T-helper 2 cell treated with Interferon-gamma antibody and Interleukin-4, amounts not matched to agents 5 μg/mL and 100 μg/mL, for 36 hours (primary cell): ENCODE measurements around the gene GDPD5.

ENCODE experiments used
- DNase-seq: peaks from one replicate; pipeline ENCODE4 v3.0.0; 2021; ENCODE audit warnings: low spot score
- H3K27ac Mint-ChIP-seq: one replicate; pipeline ENCODE4 v1.8.0; 2021; ENCODE audit warnings: mild to moderate bottlenecking, mixed read lengths
- H3K27me3 Mint-ChIP-seq: one replicate; pipeline ENCODE4 v1.8.0; 2021; ENCODE audit warnings: low read depth, mixed read lengths
- H3K36me3 Mint-ChIP-seq: one replicate; pipeline ENCODE4 v1.8.0; 2021; ENCODE audit warnings: low read depth, mixed read lengths
- H3K4me1 Mint-ChIP-seq: one replicate; pipeline ENCODE4 v1.8.0; 2021; ENCODE audit warnings: low read depth, mixed read lengths
- H3K4me3 Mint-ChIP-seq: one replicate; pipeline ENCODE4 v1.8.0; 2022; ENCODE audit warnings: mild to moderate bottlenecking, moderate library complexity, mixed read lengths
- H3K9me3 Mint-ChIP-seq: one replicate; pipeline ENCODE4 v1.8.0; 2021; ENCODE audit warnings: mixed read lengths

Gene GDPD5

GRCh38 chr11:75490221-75491181 lies 35.2 kb downstream of the GDPD5 start:
- peaks cover 2% of the 10 kb centered on the region for H3K36me3 Mint-ChIP-seq
- no peak for DNase-seq
- H3K4me1 Mint-ChIP-seq: peaks cover 16% of the 10 kb centered on the region
- no peak overlapping the region for H3K4me3 Mint-ChIP-seq
- H3K27me3 Mint-ChIP-seq: no peaks in the 10 kb centered on the region
- H3K27ac Mint-ChIP-seq: peak overlapping the region; percentile 8
- no peaks in the 10 kb centered on the region for H3K9me3 Mint-ChIP-seq

- DNase-seq: no peak
- Mint-ChIP-seq H3K36me3 (peaks cover 2% of the 10 kb centered on the region), H3K27me3 (no peaks in the 10 kb centered on the region), H3K4me3 (no peak overlapping the region), H3K9me3 (no peaks in the 10 kb centered on the region), H3K27ac (no peak overlapping the region), H3K4me1 (peaks cover 11% of the 10 kb centered on the region)
These were observed 38.4 kb downstream of the GDPD5 start for GRCh38 chr11:75487365-75487764.

- Mint-ChIP-seq H3K4me3 (no peak overlapping the region), H3K9me3 (no peaks in the 10 kb centered on the region), H3K27me3 (no peaks in the 10 kb centered on the region), H3K4me1 (no peaks in the 10 kb centered on the region), H3K36me3 (no peaks in the 10 kb centered on the region), H3K27ac (no peak overlapping the region)
- no peak for DNase-seq
These were observed 40.0 kb downstream of the GDPD5 start for GRCh38 chr11:75485742-75486141.

GRCh38 chr11:75482931-75483469 lies 42.7 kb downstream of the GDPD5 start:
- no peaks in the 10 kb centered on the region for H3K36me3 Mint-ChIP-seq
- no peaks in the 10 kb centered on the region for H3K9me3 Mint-ChIP-seq
- no peak for DNase-seq
- H3K4me3 Mint-ChIP-seq: no peak overlapping the region
- no peaks in the 10 kb centered on the region for H3K27me3 Mint-ChIP-seq
- peaks cover 2% of the 10 kb centered on the region for H3K4me1 Mint-ChIP-seq
- no peak overlapping the region for H3K27ac Mint-ChIP-seq

- peaks cover 2% of the 10 kb centered on the region for H3K4me1 Mint-ChIP-seq
- H3K4me3 Mint-ChIP-seq: no peak overlapping the region
- no peak overlapping the region for H3K27ac Mint-ChIP-seq
- H3K9me3 Mint-ChIP-seq: no peaks in the 10 kb centered on the region
- H3K36me3 Mint-ChIP-seq: no peaks in the 10 kb centered on the region
- no peaks in the 10 kb centered on the region for H3K27me3 Mint-ChIP-seq
- DNase-seq: no peak
These were observed 43.7 kb downstream of the GDPD5 start for GRCh38 chr11:75481922-75482606.

- no peaks in the 10 kb centered on the region for H3K36me3 Mint-ChIP-seq
- H3K9me3 Mint-ChIP-seq: no peaks in the 10 kb centered on the region
- H3K4me1 Mint-ChIP-seq: peaks cover 2% of the 10 kb centered on the region
- no peak overlapping the region for H3K4me3 Mint-ChIP-seq
- H3K27me3 Mint-ChIP-seq: no peaks in the 10 kb centered on the region
- H3K27ac Mint-ChIP-seq: no peak overlapping the region
- no peak for DNase-seq
These were observed 44.4 kb downstream of the GDPD5 start for GRCh38 chr11:75481223-75481921.

- Mint-ChIP-seq H3K4me1 (peaks cover 9% of the 10 kb centered on the region), H3K27ac (no peak overlapping the region), H3K9me3 (no peaks in the 10 kb centered on the region), H3K27me3 (no peaks in the 10 kb centered on the region), H3K4me3 (no peak overlapping the region), H3K36me3 (no peaks in the 10 kb centered on the region)
- no peak for DNase-seq
These were observed 45.3 kb downstream of the GDPD5 start for GRCh38 chr11:75480185-75481175.

GRCh38 chr11:75479597-75480145 lies 46.1 kb downstream of the GDPD5 start:
- Mint-ChIP-seq H3K9me3 (no peaks in the 10 kb centered on the region), H3K36me3 (no peaks in the 10 kb centered on the region), H3K4me1 (peaks cover 17% of the 10 kb centered on the region), H3K27ac (no peak overlapping the region), H3K27me3 (no peaks in the 10 kb centered on the region), H3K4me3 (no peak overlapping the region)
- DNase-seq: no peak

GRCh38 chr11:75478783-75479596 lies 46.8 kb downstream of the GDPD5 start:
- H3K27ac Mint-ChIP-seq: no peak overlapping the region

GRCh38 chr11:75477614-75477935 lies 48.2 kb downstream of the GDPD5 start:
- peaks cover 17% of the 10 kb centered on the region for H3K4me1 Mint-ChIP-seq
- no peak overlapping the region for H3K4me3 Mint-ChIP-seq
- H3K36me3 Mint-ChIP-seq: no peaks in the 10 kb centered on the region
- H3K27ac Mint-ChIP-seq: no peak overlapping the region
- no peaks in the 10 kb centered on the region for H3K9me3 Mint-ChIP-seq
- no peak for DNase-seq
- no peaks in the 10 kb centered on the region for H3K27me3 Mint-ChIP-seq

More at GRCh38 chr11:75478783-75479596, 46.8 kb downstream of the GDPD5 start:
- no peak for DNase-seq
- Mint-ChIP-seq H3K36me3 (no peaks in the 10 kb centered on the region), H3K4me1 (peaks cover 17% of the 10 kb centered on the region), H3K27me3 (no peaks in the 10 kb centered on the region), H3K4me3 (no peak overlapping the region), H3K9me3 (no peaks in the 10 kb centered on the region)

GRCh38 chr11:75476739-75477613 lies 48.8 kb downstream of the GDPD5 start:
- Mint-ChIP-seq H3K4me3 (no peak overlapping the region), H3K36me3 (no peaks in the 10 kb centered on the region), H3K27ac (peak overlapping the region; percentile 70), H3K4me1 (peaks cover 17% of the 10 kb centered on the region), H3K27me3 (no peaks in the 10 kb centered on the region), H3K9me3 (no peaks in the 10 kb centered on the region)
- no peak for DNase-seq
